ENCODE results near the gene PLXNB2. TPM values are rescaled to one million over a fixed set of nuclear protein-coding genes. Genes with fewer than 3 reads are reported as not detected.

The PLXNB2 gene
- total RNA-seq, 4 donors from 2014 or later: 44.7 to 208 (median 126) TPM

DNA sequence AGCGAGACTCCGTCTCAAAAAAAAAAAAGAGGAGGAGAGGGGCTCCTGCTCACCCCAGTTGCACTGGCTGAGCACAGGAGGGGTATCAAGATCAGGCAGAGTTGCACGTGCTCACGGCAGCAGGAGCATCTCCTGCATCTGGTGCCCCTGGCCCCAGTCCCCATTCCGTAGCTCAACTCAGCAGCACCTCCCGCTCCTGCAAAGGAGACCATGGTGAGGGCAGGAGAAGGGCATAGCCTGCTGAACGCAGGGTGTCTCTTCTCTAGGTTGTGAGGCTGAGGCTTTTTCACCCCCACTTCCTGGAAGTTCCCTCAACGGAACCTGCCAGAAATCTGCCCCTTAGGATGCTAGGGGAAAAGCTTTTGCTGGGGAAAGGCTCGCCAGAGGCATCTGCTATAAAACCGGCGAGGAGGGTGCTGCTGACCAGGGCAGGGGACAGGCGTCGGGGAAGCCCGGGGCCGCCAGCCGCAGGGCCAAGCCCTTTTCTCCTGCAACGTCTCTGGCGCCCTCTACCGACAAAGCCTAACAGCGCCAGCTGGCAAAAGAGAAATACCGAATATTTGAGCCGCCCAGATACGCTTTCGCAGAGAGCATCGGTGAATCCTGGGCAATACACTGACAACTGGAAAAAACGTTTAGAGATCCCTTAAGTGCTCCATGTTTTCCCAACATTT, 34.7 kb upstream of the PLXNB2 start:
- TF ChIP-seq POLR2A (IDR thresholded peaks at IDR 0.05): no peak
- TF ChIP-seq, protein P1, sequence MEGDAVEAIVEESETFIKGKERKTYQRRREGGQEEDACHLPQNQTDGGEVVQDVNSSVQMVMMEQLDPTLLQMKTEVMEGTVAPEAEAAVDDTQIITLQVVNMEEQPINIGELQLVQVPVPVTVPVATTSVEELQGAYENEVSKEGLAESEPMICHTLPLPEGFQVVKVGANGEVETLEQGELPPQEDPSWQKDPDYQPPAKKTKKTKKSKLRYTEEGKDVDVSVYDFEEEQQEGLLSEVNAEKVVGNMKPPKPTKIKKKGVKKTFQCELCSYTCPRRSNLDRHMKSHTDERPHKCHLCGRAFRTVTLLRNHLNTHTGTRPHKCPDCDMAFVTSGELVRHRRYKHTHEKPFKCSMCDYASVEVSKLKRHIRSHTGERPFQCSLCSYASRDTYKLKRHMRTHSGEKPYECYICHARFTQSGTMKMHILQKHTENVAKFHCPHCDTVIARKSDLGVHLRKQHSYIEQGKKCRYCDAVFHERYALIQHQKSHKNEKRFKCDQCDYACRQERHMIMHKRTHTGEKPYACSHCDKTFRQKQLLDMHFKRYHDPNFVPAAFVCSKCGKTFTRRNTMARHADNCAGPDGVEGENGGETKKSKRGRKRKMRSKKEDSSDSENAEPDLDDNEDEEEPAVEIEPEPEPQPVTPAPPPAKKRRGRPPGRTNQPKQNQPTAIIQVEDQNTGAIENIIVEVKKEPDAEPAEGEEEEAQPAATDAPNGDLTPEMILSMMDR (IDR thresholded peaks at IDR 0.05): peak; percentile 95 to 99 (median 97)
- Histone ChIP-seq H3K9me3 (no peaks in the 10 kb centered on the region), H3K27me3 (no peaks in the 10 kb centered on the region), H3K27ac (peak overlapping the region; percentile 88 to 96), H3K36me3 (no peaks in the 10 kb centered on the region), H3K4me1 (no peaks in the 10 kb centered on the region), H3K4me3 (peak overlapping the region; percentile 73 to 91)
- peak; percentile 88 to 90 for DNase-seq
- intact Hi-C loops (cut with DNase I; ENCODE audit: low total_unique reads): loop anchor here (5.0 kb wide), 1 partner anchor 90 kb away; the partner anchor contains the start of gene HDAC10

GRCh38 chr22:50339945-50340879, 32.8 kb upstream of the PLXNB2 start:
- no peak for TF ChIP-seq POLR2A (IDR thresholded peaks at IDR 0.05)
- TF ChIP-seq, protein P1 (IDR thresholded peaks at IDR 0.05): no peak
- Histone ChIP-seq H3K9me3 (no peaks in the 10 kb centered on the region), H3K27ac (no peak overlapping the region), H3K27me3 (no peaks in the 10 kb centered on the region), H3K4me1 (no peaks in the 10 kb centered on the region), H3K4me3 (no peak overlapping the region), H3K36me3 (no peaks in the 10 kb centered on the region)
- intact Hi-C loops (cut with DNase I; ENCODE audit: low total_unique reads): loop anchor here (5.0 kb wide), 1 partner anchor 88 kb away; the partner anchor contains the start of gene HDAC10
- no peak for DNase-seq

GRCh38 chr22:50338860-50339462, 31.5 kb upstream of the PLXNB2 start:
- Histone ChIP-seq H3K4me3 (no peak overlapping the region), H3K27me3 (no peaks in the 10 kb centered on the region), H3K9me3 (no peaks in the 10 kb centered on the region), H3K27ac (no peak overlapping the region), H3K4me1 (no peaks in the 10 kb centered on the region), H3K36me3 (no peaks in the 10 kb centered on the region)
- TF ChIP-seq POLR2A (IDR thresholded peaks at IDR 0.05): no peak
- TF ChIP-seq, protein P1 (IDR thresholded peaks at IDR 0.05): no peak
- DNase-seq: no peak
- intact Hi-C loops (cut with DNase I; ENCODE audit: low total_unique reads): no loop called here

GRCh38 chr22:50338042-50338573, 30.7 kb upstream of the PLXNB2 start:
- no peak overlapping the region for H3K4me3 ChIP-seq
- no peaks in the 10 kb centered on the region for H3K9me3 ChIP-seq
- intact Hi-C loops (cut with DNase I; ENCODE audit: low total_unique reads): no loop called here
- no peak for DNase-seq
- TF ChIP-seq, protein P1 (IDR thresholded peaks at IDR 0.05): no peak
- no peak for TF ChIP-seq POLR2A (IDR thresholded peaks at IDR 0.05)
- no peaks in the 10 kb centered on the region for H3K4me1 ChIP-seq
- H3K36me3 ChIP-seq: no peaks in the 10 kb centered on the region
- no peak overlapping the region for H3K27ac ChIP-seq
- H3K27me3 ChIP-seq: no peaks in the 10 kb centered on the region
